ENCODE results near the gene ELAVL4.

The ELAVL4 gene

GRCh38 chr1:50108497-50109059 lies at the start of gene ELAVL4:
ELAVL4 (plus strand) TSS chr1:50108920; CDS start chr1:50109190, 270 bp downstream.
- DNase-seq: peak; percentile 7

- DNase-seq: no peak
These were observed 48.4 kb upstream of the ELAVL4 start for GRCh38 chr1:50060279-50060678.

GRCh38 chr1:50066806-50067205 lies 41.9 kb upstream of the ELAVL4 start:
- DNase-seq: no peak

GRCh38 chr1:50074931-50075330 lies 33.8 kb upstream of the ELAVL4 start:
- DNase-seq: no peak

GRCh38 chr1:50077273-50077672 lies 31.4 kb upstream of the ELAVL4 start:
- DNase-seq: no peak

GRCh38 chr1:50080904-50081586 lies 27.7 kb upstream of the ELAVL4 start:
- DNase-seq: no peak

GRCh38 chr1:50084389-50084788 lies 24.3 kb upstream of the ELAVL4 start:
- no peak for DNase-seq

GRCh38 chr1:50091068-50091467 lies 17.7 kb upstream of the ELAVL4 start:
- DNase-seq: no peak

GRCh38 chr1:50095716-50096115 lies 13.0 kb upstream of the ELAVL4 start:
- peak; percentile 37 for DNase-seq

GRCh38 chr1:50097021-50097679 lies 11.6 kb upstream of the ELAVL4 start:
- DNase-seq: peak; percentile 79

GRCh38 chr1:50097791-50098190 lies 10.9 kb upstream of the ELAVL4 start:
- DNase-seq: peak; percentile 68

- peak; percentile 30 for DNase-seq
These were observed 10.1 kb upstream of the ELAVL4 start for GRCh38 chr1:50098591-50099021.

GRCh38 chr1:50099654-50100053 lies 9.1 kb upstream of the ELAVL4 start:
- no peak for DNase-seq

- DNase-seq: no peak
These were observed 5.1 kb upstream of the ELAVL4 start for GRCh38 chr1:50103615-50104081.

- DNase-seq: no peak
These were observed 3.3 kb upstream of the ELAVL4 start for GRCh38 chr1:50105433-50105832.

GRCh38 chr1:50106095-50106761 lies 2.5 kb upstream of the ELAVL4 start:
- DNase-seq: no peak

GRCh38 chr1:50109116-50109515 lies 396 bp downstream of the ELAVL4 start:
- no peak for DNase-seq

GRCh38 chr1:50109647-50110075 lies 941 bp downstream of the ELAVL4 start:
- DNase-seq: peak; percentile 80

GRCh38 chr1:50110151-50110550 lies 1.4 kb downstream of the ELAVL4 start:
- peak; percentile 62 for DNase-seq

- DNase-seq: peak; percentile 11
These were observed 1.9 kb downstream of the ELAVL4 start for GRCh38 chr1:50110656-50111055.

GRCh38 chr1:50111503-50111902 lies 2.8 kb downstream of the ELAVL4 start:
- DNase-seq: no peak

- no peak for DNase-seq
These were observed 3.5 kb downstream of the ELAVL4 start for GRCh38 chr1:50112193-50112592.

- DNase-seq: no peak
These were observed 14.4 kb downstream of the ELAVL4 start for GRCh38 chr1:50123071-50123470.

All from inflammatory macrophage treated with lipopolysaccharide for 4 hours (primary cell).